H9 (cell line): ENCODE data around the gene NBR1. TPM values are rescaled to one million over a fixed set of nuclear protein-coding genes. Genes with fewer than 3 reads are reported as not detected.

ENCODE experiments used
- DNase-seq: peaks from one replicate; pipeline ENCODE4 v3.0.0-alpha.2; 2017
- H2AFZ ChIP-seq: one replicate; pipeline ENCODE4 v1.6.1; 2013; ENCODE audit warnings: mild to moderate bottlenecking, low read length, control low read depth, moderate library complexity
- H2AK5ac ChIP-seq: 2 replicates; pipeline ENCODE4 v1.6.1; 2013; ENCODE audit warnings: low read length, control low read depth, mixed read lengths; ENCODE audit not compliant: insufficient read length
- H2BK120ac ChIP-seq: one replicate; pipeline ENCODE4 v1.6.1; 2013; ENCODE audit warnings: low read depth, mild to moderate bottlenecking, low read length, control low read depth, inconsistent platforms; ENCODE audit not compliant: poor library complexity, severe bottlenecking
- H2BK12ac ChIP-seq: 2 replicates; pipeline ENCODE4 v1.6.1; 2013; ENCODE audit warnings: low read length, control low read depth, mixed read lengths, low read depth; ENCODE audit not compliant: insufficient read length
- H2BK15ac ChIP-seq: 2 replicates; pipeline ENCODE4 v1.6.1; 2013; ENCODE audit warnings: low read depth, low read length, control low read depth
- H2BK20ac ChIP-seq: one replicate; pipeline ENCODE4 v1.6.1; 2013; ENCODE audit warnings: low read depth, mild to moderate bottlenecking, low read length, control low read depth, inconsistent platforms; ENCODE audit not compliant: poor library complexity, severe bottlenecking
- H2BK5ac ChIP-seq: 2 replicates; pipeline ENCODE4 v1.6.1; 2013; ENCODE audit warnings: low read length, control low read depth, mixed read lengths; ENCODE audit not compliant: insufficient read length
- H3K14ac ChIP-seq: 2 replicates; pipeline ENCODE4 v1.6.1; 2013; ENCODE audit warnings: low read length, control low read depth; ENCODE audit not compliant: insufficient read depth
- H3K18ac ChIP-seq: 2 replicates; pipeline ENCODE4 v1.6.1; 2013; ENCODE audit warnings: low read depth, mild to moderate bottlenecking, mixed read lengths, low read length, control low read depth; ENCODE audit not compliant: insufficient read length
- H3K23ac ChIP-seq: 2 replicates; pipeline ENCODE4 v1.6.1; 2013; ENCODE audit warnings: low read length, control low read depth, mixed read lengths, low read depth; ENCODE audit not compliant: insufficient read length
- H3K23me2 ChIP-seq: 2 replicates; pipeline ENCODE4 v1.6.1; 2013; ENCODE audit warnings: low read depth, mild to moderate bottlenecking, mixed read lengths, low read length, control low read depth; ENCODE audit not compliant: insufficient read length, poor library complexity, severe bottlenecking
- H3K27ac ChIP-seq: 2 replicates; pipeline ENCODE4 v1.5.1; 2013; ENCODE audit warnings: low read length, control low read depth, mixed read lengths, low read depth; ENCODE audit not compliant: insufficient read length
- H3K27me3 ChIP-seq: 2 replicates; pipeline ENCODE4 v1.6.1; 2013; ENCODE audit warnings: low read length, control low read depth, inconsistent platforms; ENCODE audit not compliant: insufficient read depth
- H3K4ac ChIP-seq: 2 replicates; pipeline ENCODE4 v1.6.1; 2013; ENCODE audit warnings: low read depth, mild to moderate bottlenecking, control low read depth, inconsistent platforms, low read length, moderate library complexity
- H3K4me1 ChIP-seq: 2 replicates; pipeline ENCODE4 v1.6.1; 2013; ENCODE audit warnings: low read length, control low read depth, inconsistent platforms; ENCODE audit not compliant: insufficient read depth
- H3K4me2 ChIP-seq: 2 replicates; pipeline ENCODE4 v1.6.1; 2013; ENCODE audit warnings: low read length, control low read depth, mixed read lengths; ENCODE audit not compliant: insufficient read length, insufficient read depth
- H3K56ac ChIP-seq: 2 replicates; pipeline ENCODE4 v1.6.1; 2013; ENCODE audit warnings: low read depth, mild to moderate bottlenecking, mixed read lengths, low read length, control low read depth; ENCODE audit not compliant: insufficient read length
- H3K79me1 ChIP-seq: 2 replicates; pipeline ENCODE4 v1.6.1; 2013; ENCODE audit warnings: low read depth, mild to moderate bottlenecking, moderate library complexity, low read length, control low read depth, inconsistent platforms; ENCODE audit not compliant: insufficient read depth, poor library complexity, severe bottlenecking
- H3K79me2 ChIP-seq: 2 replicates; pipeline ENCODE4 v1.6.1; 2013; ENCODE audit warnings: low read length, control low read depth, inconsistent platforms; ENCODE audit not compliant: insufficient read depth
- H3K9ac ChIP-seq: 2 replicates; pipeline ENCODE4 v1.6.1; 2013; ENCODE audit warnings: low read length, control low read depth, mixed read lengths; ENCODE audit not compliant: insufficient read length; ENCODE audit errors: extremely low read depth
- H3K9me3 ChIP-seq: one replicate; pipeline ENCODE4 v1.6.1; 2013; ENCODE audit warnings: low read depth, low read length, inconsistent platforms; ENCODE audit not compliant: control insufficient read depth
- H3T11ph ChIP-seq: one replicate; pipeline ENCODE4 v1.6.1; 2013; ENCODE audit warnings: mild to moderate bottlenecking, low read length, control low read depth, inconsistent platforms
- H4K20me1 ChIP-seq: one replicate; pipeline ENCODE4 v1.6.1; 2013; ENCODE audit not compliant: control insufficient read depth, insufficient read length, insufficient read depth
- H4K5ac ChIP-seq: 2 replicates; pipeline ENCODE4 v1.6.1; 2013; ENCODE audit warnings: low read depth, mild to moderate bottlenecking, mixed read lengths, low read length, control low read depth; ENCODE audit not compliant: insufficient read length
- H4K8ac ChIP-seq: replicated peaks from 2 replicates; pipeline ENCODE4 v1.6.1; 2013; ENCODE audit warnings: low read length, control low read depth, mixed read lengths, low read depth; ENCODE audit not compliant: insufficient read length
- H4K91ac ChIP-seq: 2 replicates; pipeline ENCODE4 v1.6.1; 2013; ENCODE audit warnings: low read depth, mild to moderate bottlenecking, moderate library complexity, mixed read lengths, low read length, control low read depth; ENCODE audit not compliant: insufficient read length
- H3K27ac Mint-ChIP-seq, 3 experiments: 2 replicates in 2 of 3; 3 replicates in 1 of 3; pipeline ENCODE4 v1.8.0; 2020 to 2021; ENCODE audit warnings: mixed read lengths in 3 of 3, mild to moderate bottlenecking in 1 of 3, moderate library complexity in 1 of 3
- H3K27me3 Mint-ChIP-seq: 2 replicates; pipeline ENCODE4 v1.8.0; 2021; ENCODE audit warnings: low read depth, mild to moderate bottlenecking, moderate library complexity, mixed read lengths
- H3K36me3 Mint-ChIP-seq, 3 experiments: 2 replicates in 2 of 3; 3 replicates in 1 of 3; pipeline ENCODE4 v1.8.0; 2020 to 2021; ENCODE audit warnings: low read depth in 3 of 3, mixed read lengths in 3 of 3; ENCODE audit not compliant: insufficient read depth in 1 of 3
- H3K4me1 Mint-ChIP-seq, 2 experiments: 2 replicates each; pipeline ENCODE4 v1.8.0; 2020; ENCODE audit warnings: mixed read lengths in 2 of 2
- H3K4me3 Mint-ChIP-seq, 2 experiments: 2 replicates in 1 of 2; 3 replicates in 1 of 2; pipeline ENCODE4 v1.8.0; 2020 to 2021; ENCODE audit warnings: mild to moderate bottlenecking in 2 of 2, mixed read lengths in 2 of 2, moderate library complexity in 1 of 2
- H3K9me3 Mint-ChIP-seq, 2 experiments: 2 replicates in 1 of 2; 3 replicates in 1 of 2; pipeline ENCODE4 v1.8.0; 2020; ENCODE audit warnings: mild to moderate bottlenecking in 2 of 2, mixed read lengths in 2 of 2, moderate library complexity in 1 of 2
- CTCF ChIP-seq: fragments of 200-600 bp; sonication (generic); conservative IDR thresholded peaks from 3 replicates; pipeline ENCODE4 v1.8.0; 2021; ENCODE audit warnings: antibody characterized with exemption, mild to moderate bottlenecking
- WGBS: extraction: QIAGEN DNeasy Blood & Tissue Kit; methylation state at CpG from one replicate; pipeline ENCODE4 v1.1.7; 2013; ENCODE audit warnings: missing lambda C conversion rate, low lambda C conversion rate, mixed read lengths; ENCODE audit not compliant: insufficient read length; ENCODE audit errors: extremely low coverage; 5-methylcytosine and 5-hydroxymethylcytosine counted together
- total RNA-seq: library from RNA; stranded (reverse); gene quantifications from 2 replicates; pipeline ENCODE4 v1.2.1, GENCODE V29; 2021

Gene NBR1
- total RNA-seq, 1 experiment from 2014 or later = 34.2 TPM

GRCh38 chr17:43212641-43213490, 41.9 kb downstream of the NBR1 start:
- no peak overlapping the region for H3K9ac ChIP-seq
- no peak overlapping the region for H4K8ac ChIP-seq
- H3K23me2 ChIP-seq = peaks cover 7% of the 10 kb centered on the region
- no peak overlapping the region for H4K91ac ChIP-seq
- DNase-seq = no peak
- peaks cover 17 to 22% of the 10 kb centered on the region in 2 experiments for H3K4me1 Mint-ChIP-seq
- no peak overlapping the region for H3K18ac ChIP-seq
- H3K4me1 ChIP-seq = peaks cover 3% of the 10 kb centered on the region; the same call in 1 of the 2 replicates
- no peak overlapping the region for H2BK5ac ChIP-seq
- H3K4me2 ChIP-seq = peak overlapping the region; percentile 70
- no peaks in the 10 kb centered on the region for H3K27me3 ChIP-seq
- H3K4ac ChIP-seq = no peak overlapping the region
- H2BK120ac ChIP-seq = no peak overlapping the region
- no peak overlapping the region for H4K5ac ChIP-seq
- no peak overlapping the region for H2BK15ac ChIP-seq
- H2AFZ ChIP-seq = no peak overlapping the region
- no peak overlapping the region for H3K56ac ChIP-seq
- no peaks in the 10 kb centered on the region for H3K9me3 ChIP-seq
- no peak overlapping the region for H2BK20ac ChIP-seq
- peaks cover 1 to 16% (median 13%) of the 10 kb centered on the region in 3 experiments; a peak in 6 of 7 replicates for H3K36me3 Mint-ChIP-seq
- no peaks in the 10 kb centered on the region for H3K79me1 ChIP-seq
- H2BK12ac ChIP-seq = no peak overlapping the region
- H3K23ac ChIP-seq = no peak overlapping the region
- no peak for TF ChIP-seq CTCF
- no peaks in the 10 kb centered on the region for H3K9me3 Mint-ChIP-seq
- H3K4me3 Mint-ChIP-seq = peak overlapping the region; percentile 91 to 95
- H3K79me2 ChIP-seq = no peaks in the 10 kb centered on the region
- H3K27ac Mint-ChIP-seq = peak overlapping the region in 1 of 3 experiments; percentile 96; a peak in 1 of 7 replicates
- no peak overlapping the region for H3K27ac ChIP-seq
- no peaks in the 10 kb centered on the region; the same call in 1 of the 2 replicates for H3K27me3 Mint-ChIP-seq
- WGBS = no CpG with 5 or more reads among the region's 7 CpGs
- no peak overlapping the region for H3T11ph ChIP-seq
- H3K14ac ChIP-seq = no peak overlapping the region
- no peaks in the 10 kb centered on the region for H4K20me1 ChIP-seq
- H2AK5ac ChIP-seq = no peak overlapping the region
